GM06990 (cell line): ENCODE results near the gene TMA7.

Experiments
- DNase-seq: peaks from one replicate; pipeline ENCODE4 v3.0.0-alpha.2; 2011; ENCODE audit not compliant: insufficient read length; ENCODE audit errors: extremely low read depth
- H3K27me3 ChIP-seq: replicated peaks from 2 replicates; pipeline ENCODE4 v1.6.0; 2011; ENCODE audit warnings: low read length; ENCODE audit not compliant: control insufficient read depth, insufficient read depth
- H3K36me3 ChIP-seq: 2 replicates; pipeline ENCODE4 v1.5.1; 2011; ENCODE audit warnings: low read length; ENCODE audit not compliant: control insufficient read depth, insufficient read depth
- H3K4me3 ChIP-seq: replicated peaks from 2 replicates; pipeline ENCODE4 v1.5.1; 2011; ENCODE audit warnings: low read depth, mild to moderate bottlenecking, control low read depth, low read length
- CTCF ChIP-seq: IDR thresholded peaks from 2 replicates; pipeline ENCODE4 v1.5.1; 2011; ENCODE audit warnings: low read length, control low read depth, mild to moderate bottlenecking, inconsistent platforms; ENCODE audit not compliant: insufficient read depth, poor library complexity, severe bottlenecking

TMA7 gene

GRCh38 chr3:48412375-48413001, 27.6 kb upstream of the TMA7 start:
- no peaks in the 10 kb centered on the region; the same call in 1 of the 2 replicates for H3K36me3 ChIP-seq
- no peaks in the 10 kb centered on the region for H3K27me3 ChIP-seq
- DNase-seq, result no peak
- TF ChIP-seq CTCF, result no peak
- H3K4me3 ChIP-seq, result no peak overlapping the region

- Histone ChIP-seq H3K36me3 (no peaks in the 10 kb centered on the region; the same call in 1 of the 2 replicates), H3K4me3 (no peak overlapping the region), H3K27me3 (no peaks in the 10 kb centered on the region)
- TF ChIP-seq CTCF, result no peak
- DNase-seq, result no peak
These were observed 27.0 kb upstream of the TMA7 start for GRCh38 chr3:48413086-48413485.

DNA sequence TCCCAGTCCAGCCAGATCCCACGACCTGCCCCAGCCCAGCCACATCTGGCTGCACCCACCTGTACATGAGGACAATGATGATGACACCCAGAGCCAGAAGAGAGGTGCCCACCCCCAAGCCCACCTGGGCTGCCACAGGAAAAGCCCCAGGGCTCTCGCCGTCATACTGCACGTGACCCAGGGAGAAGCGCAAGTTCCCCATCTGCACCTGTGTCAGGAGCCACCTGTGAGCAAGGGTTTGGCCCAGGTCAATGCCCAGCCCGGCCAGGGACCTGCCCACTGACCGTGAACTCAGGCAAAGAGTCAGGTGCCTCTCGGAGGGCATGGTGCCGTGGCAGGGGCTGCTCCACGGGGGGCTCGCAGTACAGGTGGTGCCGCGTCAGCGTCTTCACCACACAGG, 26.4 kb upstream of the TMA7 start:
- no peak for TF ChIP-seq CTCF
- H3K4me3 ChIP-seq, result no peak overlapping the region
- H3K36me3 ChIP-seq, result no peaks in the 10 kb centered on the region; the same call in 1 of the 2 replicates
- DNase-seq, result no peak
- no peaks in the 10 kb centered on the region for H3K27me3 ChIP-seq

- Histone ChIP-seq H3K27me3 (no peaks in the 10 kb centered on the region), H3K36me3 (no peaks in the 10 kb centered on the region; the same call in 1 of the 2 replicates), H3K4me3 (no peak overlapping the region)
- no peak for TF ChIP-seq CTCF
- no peak for DNase-seq
These were observed 25.4 kb upstream of the TMA7 start for GRCh38 chr3:48414376-48415250.

- Histone ChIP-seq H3K27me3 (no peaks in the 10 kb centered on the region), H3K36me3 (no peaks in the 10 kb centered on the region; the same call in 1 of the 2 replicates), H3K4me3 (no peak overlapping the region)
- no peak for DNase-seq
- TF ChIP-seq CTCF, result no peak
These were observed 24.7 kb upstream of the TMA7 start for GRCh38 chr3:48415251-48415953.
